HT1080 (cell line): ENCODE results near the gene CDK14. TPM values are rescaled to one million over a fixed set of nuclear protein-coding genes. Genes with fewer than 3 reads are reported as not detected.
A peak's percentile ranks its signal among the peaks of the same experiment; 100 is the strongest.

ENCODE experiments used
- DNase-seq: peaks from one replicate; pipeline ENCODE4 v3.0.0-alpha.2; 2015; ENCODE audit warnings: low read depth
- total RNA-seq: library from RNA; depleted of rRNA; stranded (reverse); fragments of >200 nt; shearing (Covaris generic); gene quantifications from 2 replicates; pipeline ENCODE4 v1.2.3, GENCODE V29; 2014

Gene CDK14
- total RNA-seq, 1 experiment from 2014 or later: 8.1 TPM

DNA sequence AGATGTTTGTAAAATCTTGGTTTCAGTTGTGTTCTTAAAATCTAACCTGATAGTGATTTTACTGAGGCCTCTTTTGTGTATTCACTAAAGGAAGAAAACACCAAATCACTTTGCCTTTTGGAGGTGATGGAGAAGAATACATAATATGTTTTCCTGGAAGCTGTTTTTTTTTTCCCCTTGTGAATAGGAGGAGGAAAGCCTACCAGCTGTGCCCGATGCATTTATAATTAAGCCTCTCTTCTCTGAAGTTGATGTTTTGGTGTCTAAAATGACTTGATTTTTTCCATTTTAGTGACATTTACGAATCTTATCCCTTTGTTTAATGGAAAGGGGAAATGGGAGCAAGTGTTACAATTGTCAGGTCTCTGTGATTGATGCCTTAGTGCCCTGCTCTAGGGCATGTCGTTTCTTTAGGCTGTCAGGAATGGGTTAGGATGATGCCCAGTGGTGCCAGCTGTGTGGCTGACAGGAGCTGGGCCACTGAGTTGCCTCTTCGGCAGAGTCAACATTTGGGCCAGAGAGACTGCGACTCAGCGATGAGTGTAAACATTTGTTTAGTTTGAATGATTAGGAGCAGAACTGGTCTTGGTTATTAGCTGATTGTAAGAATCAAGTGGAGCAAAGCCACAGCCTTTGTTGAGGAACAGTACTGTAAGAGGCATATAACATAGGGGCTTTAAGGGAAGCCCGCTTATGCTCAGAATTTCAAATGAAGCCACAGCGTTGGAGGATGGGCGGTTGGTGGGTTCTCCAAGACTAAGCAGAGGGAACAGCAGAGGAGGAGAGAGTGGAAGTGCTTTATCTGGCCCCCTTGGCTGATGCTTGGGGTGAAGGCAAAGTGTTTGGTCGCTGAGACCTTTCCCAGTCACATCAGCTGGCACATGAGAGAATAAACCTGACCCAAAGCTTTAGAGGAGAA is 81.6 kb downstream of the CDK14 start:
- DNase-seq: no peak

DNA sequence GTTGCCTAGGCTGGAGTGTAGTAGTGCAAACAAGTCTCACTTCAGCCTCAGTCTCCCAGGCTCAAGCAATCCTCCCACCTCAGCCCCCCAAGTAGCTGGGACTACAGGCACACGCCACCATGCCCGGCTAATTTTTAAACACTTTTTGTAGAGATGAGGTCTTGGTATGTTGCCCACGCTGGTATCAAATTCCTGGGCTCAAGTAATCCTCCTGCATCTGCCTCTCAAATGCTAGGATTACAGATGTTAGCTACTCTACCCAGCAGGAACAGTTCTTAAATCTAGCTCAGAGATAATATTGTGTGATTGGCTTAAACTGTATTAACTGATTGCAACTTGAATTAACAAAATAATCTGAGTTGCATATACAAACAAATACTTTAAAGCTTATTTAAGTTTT is 82.9 kb downstream of the CDK14 start:
- DNase-seq: no peak

DNA sequence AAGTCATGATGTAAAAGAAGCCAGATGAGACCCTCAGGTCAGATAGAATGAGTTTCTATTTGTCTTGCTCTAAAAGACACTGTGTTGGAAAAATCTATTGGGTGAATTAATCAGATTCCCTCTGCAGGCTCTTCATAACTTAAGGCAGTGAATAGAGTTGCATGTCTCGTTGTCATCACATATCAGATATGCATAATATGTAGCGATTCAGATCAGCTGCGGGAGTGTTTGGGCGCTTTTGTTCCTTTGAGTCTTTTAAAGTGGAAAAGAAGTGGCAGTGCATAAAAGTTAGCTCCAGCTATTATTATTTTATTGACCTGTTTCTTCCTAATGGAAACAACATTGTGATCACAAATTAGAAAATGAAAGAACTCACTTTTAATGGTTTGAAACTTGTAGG is 84.4 kb downstream of the CDK14 start:
- no peak for DNase-seq

DNA sequence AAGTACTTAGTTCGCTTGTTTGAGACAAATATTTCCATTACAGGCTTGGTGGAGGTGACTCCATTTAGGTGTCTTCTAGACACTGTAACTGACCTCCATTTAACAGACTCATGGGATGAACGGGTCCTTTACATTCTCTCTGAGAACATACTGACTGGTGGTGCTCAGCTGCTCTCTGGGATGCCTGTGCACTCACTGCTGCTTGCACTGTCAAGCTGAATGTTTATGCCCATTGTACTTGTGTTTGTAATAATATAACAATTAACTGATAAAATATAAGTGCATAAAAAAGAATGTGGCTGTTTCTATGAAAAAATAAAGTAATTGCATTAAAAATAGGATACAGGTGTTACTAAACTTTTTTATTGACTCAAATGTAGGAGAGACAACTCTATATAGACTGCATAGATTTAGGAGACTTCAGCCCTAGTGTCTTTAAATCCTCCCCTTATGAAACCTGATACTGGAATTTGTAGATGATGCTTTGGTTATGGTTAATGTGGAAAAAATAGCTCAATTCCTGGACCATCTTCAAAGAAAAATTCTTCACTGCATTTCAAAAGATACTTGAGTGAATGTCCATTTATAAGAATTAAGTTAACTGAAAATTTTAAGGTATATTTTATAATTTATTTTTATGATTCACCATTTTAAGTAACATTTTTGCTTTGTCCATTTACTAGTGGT is 85.4 kb downstream of the CDK14 start:
- DNase-seq: no peak

DNA sequence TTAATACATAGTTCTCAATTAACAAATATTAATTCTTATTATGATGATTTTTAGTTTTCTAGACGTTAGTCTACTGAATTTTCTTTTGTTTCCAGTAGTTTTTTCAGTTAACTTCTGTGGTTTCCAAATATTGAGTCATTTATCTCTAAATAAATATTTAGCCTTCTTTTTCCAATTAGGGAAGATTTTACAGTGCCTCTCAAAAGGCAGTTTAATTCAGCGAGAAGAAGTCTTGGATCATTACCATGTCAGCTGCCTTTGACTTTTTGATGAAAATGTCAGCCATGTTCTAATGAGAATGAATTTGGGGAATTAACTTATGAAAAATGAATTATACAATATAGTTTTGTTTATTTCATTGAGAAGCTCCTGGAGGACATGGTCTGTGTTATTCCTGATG is 90.0 kb downstream of the CDK14 start:
- DNase-seq: no peak

DNA sequence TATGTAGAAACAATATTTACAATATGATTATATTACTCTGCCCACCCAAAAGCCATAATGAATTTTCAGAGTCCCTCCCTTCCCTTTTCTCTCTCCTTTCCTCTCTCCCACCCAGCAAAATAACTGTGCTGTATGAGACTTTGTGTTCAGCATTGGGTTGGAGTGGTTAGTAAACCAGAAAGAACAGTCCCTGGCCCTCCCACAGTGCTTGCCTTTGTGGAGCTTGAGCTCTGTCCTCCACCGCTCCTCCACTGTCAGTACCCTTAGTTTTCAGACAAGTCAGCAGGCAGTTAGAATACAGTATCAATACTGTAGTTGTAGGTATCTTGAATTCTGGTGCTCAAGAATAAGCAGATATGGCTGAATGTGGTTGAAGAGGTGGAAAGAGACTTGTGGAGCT is 92.7 kb downstream of the CDK14 start:
- DNase-seq: no peak

DNA sequence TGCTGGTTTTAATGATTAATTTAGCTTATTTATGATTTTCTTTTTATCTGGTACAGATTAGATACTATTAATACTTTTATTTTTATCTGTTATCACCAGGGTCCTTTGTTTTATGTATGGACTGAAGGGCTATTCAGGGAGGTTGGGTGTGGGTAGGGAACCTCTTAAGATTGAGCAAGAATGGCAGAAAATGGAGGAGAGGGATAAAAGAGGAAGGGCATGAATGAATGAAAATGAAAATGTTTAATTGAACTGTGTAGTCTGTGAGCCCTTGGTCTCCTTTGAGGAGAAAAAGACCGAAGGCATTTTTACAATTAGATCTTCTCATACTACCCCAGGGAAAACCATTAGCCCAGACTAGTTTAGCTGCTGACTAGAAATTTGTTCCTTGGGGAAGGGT is 93.1 kb downstream of the CDK14 start:
- no peak for DNase-seq

DNA sequence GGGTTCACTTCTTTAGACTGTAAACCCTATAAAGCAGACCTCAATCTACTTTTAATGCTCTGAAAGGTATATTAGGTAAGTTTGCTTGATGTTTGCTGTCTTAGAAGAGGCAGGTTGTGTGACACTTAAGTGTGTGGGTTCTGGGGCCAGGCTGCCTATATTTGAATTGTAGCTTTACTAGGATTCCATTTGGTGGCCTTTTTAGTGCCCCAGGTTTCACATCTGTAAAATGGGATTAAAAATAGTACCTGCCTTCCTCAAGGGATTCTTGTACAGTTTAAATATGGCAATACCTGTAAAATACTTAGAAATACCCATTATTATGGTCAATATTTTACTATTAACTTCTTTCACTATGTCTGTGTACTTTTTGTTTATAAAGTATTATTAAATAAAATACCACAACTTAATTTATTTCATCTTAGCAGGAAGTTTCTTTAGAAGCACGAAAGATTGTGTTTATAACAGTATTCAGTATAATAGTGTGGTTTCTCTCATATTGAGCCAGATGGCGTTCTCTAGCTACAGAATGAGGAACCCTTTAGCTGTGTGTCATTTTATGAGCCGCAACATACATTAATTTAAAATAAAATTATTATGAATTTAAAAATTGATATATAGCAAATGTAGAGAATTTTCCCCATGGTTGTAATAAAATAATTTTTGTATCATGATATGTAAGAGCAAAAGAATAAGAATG is 94.2 kb downstream of the CDK14 start:
- DNase-seq: no peak

DNA sequence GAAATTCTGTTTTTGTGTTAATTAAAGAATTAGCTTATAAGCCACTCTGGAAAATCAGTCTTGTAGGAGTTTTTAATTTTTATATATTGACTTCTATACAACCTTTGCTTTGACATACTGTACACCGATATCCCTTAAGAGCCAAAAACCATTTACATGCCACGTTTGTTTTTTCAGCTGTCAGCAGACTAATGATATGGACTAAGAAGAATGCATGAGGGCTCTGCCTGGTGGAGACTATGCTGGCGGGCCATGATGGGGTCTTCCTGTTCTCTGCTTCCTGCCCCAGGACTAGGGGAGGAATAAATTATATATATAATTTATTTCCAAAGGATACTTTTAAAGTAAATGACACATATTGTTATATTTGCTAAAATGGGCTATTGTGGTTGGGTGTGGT is 96.3 kb downstream of the CDK14 start:
- no peak for DNase-seq

DNA sequence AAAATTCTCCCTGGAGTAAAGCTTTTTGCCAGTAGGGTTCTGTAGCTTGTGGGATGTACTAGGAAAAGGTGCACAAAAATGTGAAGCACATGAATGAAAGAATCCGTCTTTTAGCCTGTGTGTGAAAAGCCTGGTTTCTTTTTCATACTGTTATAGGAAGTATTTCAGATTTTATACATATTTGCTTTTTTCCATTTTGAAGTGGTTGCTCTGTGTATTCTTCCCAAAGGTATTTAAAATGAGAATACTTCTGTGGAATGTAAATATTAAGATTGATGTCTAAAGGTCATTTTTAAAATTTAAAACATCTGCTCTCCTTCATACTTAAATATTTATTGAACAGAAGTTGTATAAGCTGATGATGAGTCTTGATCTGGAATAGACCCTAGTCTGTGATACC is 96.8 kb downstream of the CDK14 start:
- DNase-seq: no peak

DNA sequence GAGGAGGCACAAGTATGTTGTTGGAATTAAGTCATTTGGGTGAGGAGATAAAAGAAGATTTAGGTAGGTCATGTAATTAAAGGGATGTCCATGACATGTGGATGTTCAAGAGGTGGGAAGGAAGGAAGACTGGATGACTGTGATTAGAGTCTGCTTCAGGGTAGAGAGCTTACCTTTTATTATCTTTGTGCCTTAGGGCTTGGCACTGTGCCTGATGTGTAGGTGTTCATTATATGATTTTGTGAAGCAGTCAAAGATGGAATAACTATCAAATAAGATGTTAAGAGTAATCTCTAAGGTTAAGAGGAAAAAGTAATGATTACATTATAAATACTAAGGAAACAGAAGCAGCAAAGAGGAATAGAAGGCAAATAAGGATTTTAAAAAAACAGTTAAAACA is 97.8 kb downstream of the CDK14 start:
- DNase-seq: no peak

DNA sequence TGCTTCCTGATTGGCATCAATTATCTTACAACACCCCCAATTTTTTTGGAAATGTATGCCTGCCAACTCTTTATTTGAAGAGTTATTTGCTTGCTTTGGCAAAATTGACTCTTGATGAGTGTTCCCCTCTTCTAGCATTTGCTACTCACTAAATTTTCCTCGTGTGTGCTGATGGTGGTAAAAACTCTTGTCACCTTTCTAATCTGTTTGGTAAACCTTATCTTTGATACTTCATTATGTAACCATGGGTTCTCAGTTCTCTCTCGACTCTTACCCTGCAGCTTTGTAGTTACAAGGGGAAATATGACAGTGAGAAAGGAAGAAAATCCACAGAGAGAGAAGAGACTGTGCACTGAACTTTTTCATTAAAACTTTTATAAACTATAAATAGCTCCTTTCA is 102.5 kb downstream of the CDK14 start:
- DNase-seq: no peak

DNA sequence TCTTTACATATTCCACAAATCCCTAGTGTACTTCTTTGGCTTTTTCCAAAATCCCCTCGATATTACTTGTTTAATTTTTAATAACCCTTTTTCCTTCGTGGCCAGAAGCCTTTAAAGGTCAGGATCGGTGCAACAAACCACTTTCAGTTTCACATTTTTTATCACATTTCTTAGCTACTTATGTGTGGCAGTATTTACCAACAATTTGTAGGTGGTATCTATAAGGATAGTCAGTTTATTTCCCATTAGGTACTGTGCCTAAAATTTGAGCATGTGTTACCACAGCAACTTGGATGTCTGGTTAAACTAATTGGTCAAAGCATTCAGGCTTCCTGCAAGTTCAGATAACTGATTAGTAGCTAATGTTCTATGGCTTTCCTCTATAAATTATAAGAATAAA is 104.9 kb downstream of the CDK14 start:
- no peak for DNase-seq

DNA sequence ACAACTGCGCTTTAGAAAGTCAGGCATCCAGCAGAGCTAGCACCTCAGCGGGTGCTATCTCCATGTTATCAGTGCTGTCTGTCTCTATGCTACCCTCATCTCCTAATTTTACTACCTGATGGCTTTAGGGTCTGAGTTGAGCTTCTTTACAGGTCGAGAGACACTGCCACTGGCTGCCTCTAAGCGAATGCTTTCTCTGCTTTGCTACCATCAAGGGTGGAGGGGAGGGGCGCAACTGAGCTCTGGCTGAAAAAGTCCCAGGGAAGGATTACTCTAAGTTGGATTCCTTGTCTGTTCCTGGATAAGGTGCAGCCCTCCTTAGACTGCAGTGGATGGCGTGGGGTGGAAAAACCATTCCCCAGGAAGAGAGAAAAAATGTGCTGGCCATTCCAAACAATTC is 105.7 kb downstream of the CDK14 start:
- DNase-seq: no peak

DNA sequence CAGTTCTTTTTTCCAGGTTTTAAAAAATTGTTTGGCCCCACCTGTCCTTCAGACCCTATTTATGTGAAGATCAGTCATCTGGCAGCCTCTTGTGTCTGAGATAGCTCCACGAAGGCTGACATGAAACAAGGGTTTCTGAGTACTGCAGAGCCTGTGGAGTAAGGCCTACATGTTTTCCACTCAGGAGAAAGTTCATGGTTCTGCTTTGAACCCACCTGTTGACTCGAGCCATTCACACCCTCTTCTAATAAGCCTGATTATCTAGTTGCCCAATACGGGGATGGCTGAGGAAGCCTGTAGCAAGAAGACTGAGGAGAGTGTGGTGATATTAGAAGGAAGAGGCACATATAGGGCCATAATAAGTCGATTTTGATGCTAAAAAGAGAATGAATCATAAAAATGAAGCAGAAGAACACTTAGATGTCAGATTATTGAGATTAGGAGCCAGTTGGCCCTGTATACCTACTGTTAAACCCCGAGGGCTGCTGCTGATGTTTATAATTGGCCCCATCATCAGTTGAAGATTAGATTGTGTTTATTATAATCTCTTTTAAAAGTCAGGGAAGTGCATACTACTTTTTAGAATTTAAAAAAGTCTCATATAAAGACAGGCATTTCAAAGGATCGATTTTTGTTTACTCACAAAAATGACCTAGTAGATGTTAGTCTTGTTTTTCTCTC is 109.4 kb downstream of the CDK14 start:
- no peak for DNase-seq

DNA sequence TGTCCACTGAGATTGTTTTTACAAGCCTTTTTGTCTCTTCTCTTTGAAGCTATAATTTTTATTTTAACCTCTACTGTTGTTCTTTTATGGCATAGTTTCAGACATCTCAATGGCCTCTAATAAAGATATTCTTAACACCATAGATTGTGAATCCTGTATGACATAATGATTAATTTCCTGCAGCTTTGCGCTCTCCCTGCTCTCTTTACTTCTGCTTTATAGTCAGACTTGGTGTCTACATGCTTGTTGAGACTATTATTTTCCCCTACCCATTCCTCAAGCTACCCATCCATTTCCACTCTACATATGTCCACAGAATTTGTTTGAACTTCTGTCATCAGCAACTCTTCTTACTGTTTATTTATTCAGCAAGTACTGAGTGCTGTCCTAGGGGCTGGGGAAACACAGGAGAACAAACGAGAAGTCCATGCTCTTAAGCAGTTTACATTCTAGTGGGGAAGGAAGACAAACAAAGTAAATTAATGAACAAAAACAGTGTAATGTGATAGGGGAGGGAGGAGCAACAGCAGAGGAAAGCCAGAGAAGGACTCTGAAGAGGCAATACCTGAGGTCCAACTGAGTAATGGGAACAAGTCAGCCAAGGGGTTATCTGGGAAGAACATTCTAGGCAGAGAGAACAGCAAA is 110.1 kb downstream of the CDK14 start:
- DNase-seq: no peak

DNA sequence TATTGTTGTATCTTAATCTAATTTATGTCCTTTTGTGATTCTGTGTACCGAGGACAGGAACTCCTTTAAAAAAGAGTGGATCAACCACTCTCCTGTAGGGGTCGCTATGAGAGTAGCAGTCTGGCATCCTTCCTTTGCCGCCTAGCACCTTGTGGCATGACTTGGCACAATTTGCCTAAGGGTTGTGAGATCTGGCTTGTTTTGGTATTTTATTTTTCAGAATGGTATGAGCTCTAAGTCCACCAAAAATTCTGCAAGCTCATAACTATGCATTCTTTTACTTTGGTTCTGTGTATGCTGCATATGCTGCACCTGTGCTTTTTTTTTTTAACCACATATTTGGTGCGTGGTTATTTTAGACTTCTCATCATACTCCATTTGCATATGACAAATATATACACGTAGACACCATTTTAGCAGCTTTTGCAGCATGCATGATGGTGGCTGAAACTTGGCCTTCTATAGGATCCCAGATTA is 112.8 kb downstream of the CDK14 start:
- peak; percentile 16 for DNase-seq

DNA sequence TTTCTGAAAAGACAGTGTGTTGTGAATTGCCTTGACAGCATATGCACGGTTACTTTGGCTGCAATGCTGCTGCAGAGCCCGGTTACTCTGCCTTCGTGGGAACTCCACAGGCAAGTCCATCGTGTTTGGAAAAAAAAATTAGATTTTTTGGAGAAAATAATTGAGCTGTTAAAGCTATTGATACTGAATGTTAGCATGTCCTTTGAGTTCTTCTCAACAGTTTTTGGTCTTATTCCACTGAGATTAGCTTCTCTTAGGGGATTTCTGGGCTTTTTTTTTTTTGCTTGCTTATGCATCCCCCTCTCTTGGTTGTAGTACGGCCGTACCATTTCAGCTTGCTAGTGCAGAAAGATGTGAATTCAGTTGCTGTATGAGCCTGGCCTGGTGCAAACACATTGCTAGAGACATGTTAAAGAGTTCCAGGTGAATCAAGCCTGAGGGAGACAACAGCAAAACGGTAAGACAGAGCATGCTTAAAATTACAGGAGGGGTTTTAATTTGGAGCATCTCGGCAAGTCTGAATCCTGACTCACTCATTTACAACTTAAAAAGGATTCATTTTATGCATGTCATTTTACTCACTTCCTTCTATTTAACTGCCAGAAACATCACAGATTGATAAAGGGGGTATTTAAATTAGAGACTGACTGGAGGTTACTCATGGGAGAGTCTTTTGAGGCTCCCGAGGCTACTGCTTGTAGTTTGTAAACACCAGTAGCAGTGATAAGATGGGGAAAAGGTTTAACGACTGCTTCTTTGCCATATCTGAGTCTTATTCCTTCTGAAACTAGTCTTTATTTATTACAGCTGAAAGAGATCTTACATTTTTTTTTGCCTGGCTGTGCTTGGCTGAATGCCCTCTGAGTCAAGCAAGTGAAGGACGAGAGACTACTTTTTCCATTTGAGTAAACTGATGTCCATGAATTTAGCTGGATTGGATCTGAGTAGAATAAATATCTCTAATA is 113.7 kb downstream of the CDK14 start:
- peak; percentile 55 for DNase-seq

DNA sequence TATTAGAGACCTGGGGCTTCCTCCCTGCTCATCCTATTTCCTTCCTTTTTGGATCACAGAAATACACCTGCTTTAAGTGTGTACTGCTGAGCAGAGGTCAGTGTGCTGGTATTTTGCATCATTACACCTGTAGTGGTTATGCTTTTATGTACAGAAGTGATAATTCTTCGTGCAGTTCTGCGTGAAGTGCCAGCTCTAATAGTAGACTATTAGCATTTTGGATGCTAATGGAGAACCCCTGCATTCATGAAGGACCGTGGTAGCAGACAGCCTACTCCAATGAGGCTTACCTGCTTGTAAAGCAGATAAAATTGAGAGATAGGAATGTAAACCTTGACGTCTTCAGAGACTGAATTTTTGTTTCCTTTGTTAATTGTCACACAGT is 114.3 kb downstream of the CDK14 start:
- no peak for DNase-seq

DNA sequence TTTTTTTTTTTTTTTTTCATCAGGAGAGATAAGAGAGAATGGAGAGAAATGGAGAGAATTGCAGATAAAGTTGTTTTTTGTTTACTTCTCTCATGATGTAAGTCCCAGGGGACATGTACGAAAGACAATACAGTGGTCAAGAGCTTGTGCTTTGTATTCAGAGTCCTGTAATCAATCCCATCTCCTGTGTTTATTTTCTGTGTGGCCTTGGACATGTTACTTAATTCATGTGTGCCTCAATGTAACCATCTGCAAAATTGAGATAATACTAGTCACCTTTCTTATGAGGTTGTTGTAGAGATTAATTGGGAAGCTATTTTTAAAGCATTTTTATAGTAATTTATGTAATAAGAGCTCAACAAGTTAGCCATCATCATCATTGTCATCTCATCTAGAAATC is 117.5 kb downstream of the CDK14 start:
- DNase-seq: no peak
